Measurements from ENCODE around the gene FOXP4.

DNA sequence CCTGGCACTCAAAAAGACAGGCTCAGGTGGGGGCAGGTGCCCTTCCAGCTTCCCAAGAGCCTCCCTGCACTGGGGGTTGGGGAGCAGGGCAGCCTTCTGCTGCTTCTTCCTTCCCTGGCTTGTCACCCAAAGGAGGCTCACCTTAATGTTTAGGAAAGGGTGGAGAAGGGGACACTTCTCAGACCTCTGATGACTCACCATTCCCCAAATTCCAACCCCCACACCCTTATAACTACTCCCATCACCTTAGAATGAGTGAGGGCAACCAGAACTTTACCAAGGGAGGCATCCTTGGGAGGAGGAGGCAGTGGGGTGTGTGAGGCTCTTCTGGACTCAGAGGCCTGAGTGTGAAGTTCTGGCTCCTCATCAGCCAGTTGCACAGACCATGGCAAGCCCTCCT lies 15.2 kb upstream of the FOXP4 start:
- TF ChIP-seq, protein P1, sequence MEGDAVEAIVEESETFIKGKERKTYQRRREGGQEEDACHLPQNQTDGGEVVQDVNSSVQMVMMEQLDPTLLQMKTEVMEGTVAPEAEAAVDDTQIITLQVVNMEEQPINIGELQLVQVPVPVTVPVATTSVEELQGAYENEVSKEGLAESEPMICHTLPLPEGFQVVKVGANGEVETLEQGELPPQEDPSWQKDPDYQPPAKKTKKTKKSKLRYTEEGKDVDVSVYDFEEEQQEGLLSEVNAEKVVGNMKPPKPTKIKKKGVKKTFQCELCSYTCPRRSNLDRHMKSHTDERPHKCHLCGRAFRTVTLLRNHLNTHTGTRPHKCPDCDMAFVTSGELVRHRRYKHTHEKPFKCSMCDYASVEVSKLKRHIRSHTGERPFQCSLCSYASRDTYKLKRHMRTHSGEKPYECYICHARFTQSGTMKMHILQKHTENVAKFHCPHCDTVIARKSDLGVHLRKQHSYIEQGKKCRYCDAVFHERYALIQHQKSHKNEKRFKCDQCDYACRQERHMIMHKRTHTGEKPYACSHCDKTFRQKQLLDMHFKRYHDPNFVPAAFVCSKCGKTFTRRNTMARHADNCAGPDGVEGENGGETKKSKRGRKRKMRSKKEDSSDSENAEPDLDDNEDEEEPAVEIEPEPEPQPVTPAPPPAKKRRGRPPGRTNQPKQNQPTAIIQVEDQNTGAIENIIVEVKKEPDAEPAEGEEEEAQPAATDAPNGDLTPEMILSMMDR (IDR thresholded peaks at IDR 0.05), result no peak
- TF ChIP-seq EP300 (IDR thresholded peaks at IDR 0.05), result no peak
- no peak for TF ChIP-seq POLR2A (IDR thresholded peaks at IDR 0.05)
